Keratinocyte (primary cell): ENCODE measurements around the gene SDK1.

Experiments
- EZH2 ChIP-seq: IDR thresholded peaks from one replicate; pipeline ENCODE4 v1.6.1; 2012; ENCODE audit warnings: inconsistent platforms, mild to moderate bottlenecking, low read length, moderate library complexity
- TF ChIP-seq, protein P1 (sequence below), 3 experiments: IDR thresholded peaks in 1 of 3; conservative IDR thresholded peaks in 1 of 3; optimal IDR thresholded peaks in 1 of 3; 2 replicates in 2 of 3; 3 replicates in 1 of 3; pipeline versions ENCODE3 to v1.5.1; 2011; ENCODE audit warnings: low read length in 3 of 3, mild to moderate bottlenecking in 3 of 3, moderate library complexity in 2 of 3, control low read depth in 1 of 3, inconsistent platforms in 1 of 3; ENCODE audit not compliant: insufficient read depth in 2 of 3; ENCODE audit errors: extremely low read depth in 1 of 3

- TF ChIP-seq, protein P1, sequence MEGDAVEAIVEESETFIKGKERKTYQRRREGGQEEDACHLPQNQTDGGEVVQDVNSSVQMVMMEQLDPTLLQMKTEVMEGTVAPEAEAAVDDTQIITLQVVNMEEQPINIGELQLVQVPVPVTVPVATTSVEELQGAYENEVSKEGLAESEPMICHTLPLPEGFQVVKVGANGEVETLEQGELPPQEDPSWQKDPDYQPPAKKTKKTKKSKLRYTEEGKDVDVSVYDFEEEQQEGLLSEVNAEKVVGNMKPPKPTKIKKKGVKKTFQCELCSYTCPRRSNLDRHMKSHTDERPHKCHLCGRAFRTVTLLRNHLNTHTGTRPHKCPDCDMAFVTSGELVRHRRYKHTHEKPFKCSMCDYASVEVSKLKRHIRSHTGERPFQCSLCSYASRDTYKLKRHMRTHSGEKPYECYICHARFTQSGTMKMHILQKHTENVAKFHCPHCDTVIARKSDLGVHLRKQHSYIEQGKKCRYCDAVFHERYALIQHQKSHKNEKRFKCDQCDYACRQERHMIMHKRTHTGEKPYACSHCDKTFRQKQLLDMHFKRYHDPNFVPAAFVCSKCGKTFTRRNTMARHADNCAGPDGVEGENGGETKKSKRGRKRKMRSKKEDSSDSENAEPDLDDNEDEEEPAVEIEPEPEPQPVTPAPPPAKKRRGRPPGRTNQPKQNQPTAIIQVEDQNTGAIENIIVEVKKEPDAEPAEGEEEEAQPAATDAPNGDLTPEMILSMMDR (optimal IDR thresholded peaks at IDR 0.05 in 1 of 3, IDR thresholded peaks at IDR 0.05 in 1 of 3, conservative IDR thresholded peaks at IDR 0.05 in 1 of 3; ENCODE audit: extremely low read depth in 1 of 3, insufficient read depth in 2 of 3, low read length in 3 of 3): no peak
- TF ChIP-seq EZH2: no peak
Observed at GRCh38 chr7:4257146-4258111, 956.4 kb downstream of the SDK1 start.
